K562 (cell line): ENCODE results near the gene SEBOX. TPM values are rescaled to one million over a fixed set of nuclear protein-coding genes. Genes with fewer than 3 reads are reported as not detected.

ENCODE experiments used
- ATAC-seq: fragments of 200-7000 bp; cut with Tn5 transposase; 3 replicates; pipeline ENCODE4 v1.9.1; 2020; ENCODE audit warnings: moderate library complexity
- BruUV-seq: library from RNA; stranded (reverse); fragments of 400-500 nt; replicated peaks from 2 replicates; lab custom pipeline; 2021; lab: Mats Ljungman, UMichigan
- CTCF ChIA-PET: fragments of 300-600 bp; formaldehyde crosslinking; extraction: SDS; loops from one replicate; lab custom pipeline; 2021; ENCODE audit warnings: low intra/inter-chr PET ratio; lab: Yijun Ruan, JAX
- POLR2A ChIA-PET: fragments of 300-600, 350-650 bp; sonication (Branson Sonifier 250); formaldehyde crosslinking; extraction: SDS; loops from one replicate; lab custom pipeline; 2021; ENCODE audit warnings: antibody characterized with exemption, inconsistent platforms; lab: Yijun Ruan, JAX
- DNase-seq, 4 experiments: peaks; one replicate each; pipeline versions ENCODE4 v3.0.0 to v3.0.0-alpha.2; 2011 to 2018; ENCODE audit warnings: low spot score in 3 of 4, mixed read lengths in 3 of 4; ENCODE audit errors: extremely low read depth in 1 of 4
- FAIRE-seq: peaks from 2 replicates; lab custom pipeline; 2011; peaks lifted over from hg19 to GRCh38; lab: Jason Lieb, UNC
- H2AFZ ChIP-seq: 2 replicates; pipeline ENCODE4 v1.6.0; 2011; ENCODE audit warnings: low read depth, low read length, control low read depth, inconsistent platforms
- H3K27ac ChIP-seq: fragments of 200-600 bp; 3 replicates; pipeline ENCODE4 v1.8.0; 2011; ENCODE audit warnings: low read depth, mild to moderate bottlenecking, control low read depth, inconsistent platforms, low read length, moderate library complexity, mixed read lengths; ENCODE audit errors: extremely low read depth
- H3K27me3 ChIP-seq, 2 experiments: fragments of 300-600 bp in 1 of 2; 2 replicates in 1 of 2; 3 replicates in 1 of 2; pipeline versions ENCODE4 v1.6.0 to v1.8.0; 2011; ENCODE audit warnings: inconsistent platforms in 2 of 2, low read length in 2 of 2, mild to moderate bottlenecking in 1 of 2, mixed read lengths in 1 of 2, moderate library complexity in 1 of 2; ENCODE audit not compliant: control insufficient read depth in 2 of 2, insufficient read depth in 2 of 2
- H3K36me3 ChIP-seq: fragments of 300-600 bp; 3 replicates; pipeline ENCODE4 v1.8.0; 2011; ENCODE audit warnings: mild to moderate bottlenecking, low read length, inconsistent platforms; ENCODE audit not compliant: control insufficient read depth, insufficient read depth
- H3K4me1 ChIP-seq, 2 experiments: fragments of 200-600 bp in 1 of 2; replicated peaks in 1 of 2; 2 replicates in 1 of 2; 3 replicates in 1 of 2; pipeline versions ENCODE4 v1.5.1 to v1.8.0; 2011; ENCODE audit warnings: inconsistent platforms in 2 of 2, low read length in 2 of 2, mild to moderate bottlenecking in 1 of 2, mixed read lengths in 1 of 2, moderate library complexity in 1 of 2; ENCODE audit not compliant: control insufficient read depth in 2 of 2, insufficient read depth in 2 of 2
- H3K4me2 ChIP-seq: 2 replicates; pipeline ENCODE4 v1.6.1; 2011; ENCODE audit warnings: low read length, control low read depth, inconsistent platforms, mixed read lengths; ENCODE audit not compliant: insufficient read depth
- H3K4me3 ChIP-seq: fragments of 200-600 bp; sonication (generic), shearing (Covaris generic); 2 replicates; pipeline ENCODE4 v1.5.1; 2016; ENCODE audit warnings: control low read depth, inconsistent platforms
- H3K79me2 ChIP-seq: fragments of 200-600 bp; 3 replicates; pipeline ENCODE4 v1.8.0; 2011; ENCODE audit warnings: low read length, inconsistent platforms; ENCODE audit not compliant: control insufficient read depth, insufficient read depth
- H3K9ac ChIP-seq, 2 experiments: 2 replicates each; pipeline versions ENCODE4 v1.6.0 to v1.6.1; 2011; ENCODE audit warnings: low read depth in 2 of 2, low read length in 2 of 2, control low read depth in 1 of 2, inconsistent platforms in 1 of 2, mild to moderate bottlenecking in 1 of 2, mixed read lengths in 1 of 2; ENCODE audit not compliant: insufficient read depth in 1 of 2
- H3K9me1 ChIP-seq: one replicate; pipeline ENCODE4 v1.6.0; 2011; ENCODE audit warnings: inconsistent platforms, mild to moderate bottlenecking, low read length, moderate library complexity; ENCODE audit not compliant: control insufficient read depth, insufficient read depth
- H3K9me3 ChIP-seq: replicated peaks from 2 replicates; pipeline ENCODE4 v1.5.1; 2011; ENCODE audit warnings: low read depth, low read length, inconsistent platforms; ENCODE audit not compliant: control insufficient read depth, insufficient read depth
- H4K20me1 ChIP-seq: replicated peaks from 2 replicates; pipeline ENCODE4 v1.6.1; 2011; ENCODE audit warnings: low read length, inconsistent platforms, mixed read lengths; ENCODE audit not compliant: control insufficient read depth, insufficient read depth
- MCM2 ChIP-seq: fragments of 450-650 bp; IDR thresholded peaks from 2 replicates; pipeline ENCODE4 v1.6.1; 2017; ENCODE audit warnings: low read depth, mild to moderate bottlenecking
- NR2C1 ChIP-seq, 2 experiments: fragments of 450-650 bp; IDR thresholded peaks; 2 replicates each; pipeline ENCODE4 v1.6.1; 2017; ENCODE audit warnings: mild to moderate bottlenecking in 2 of 2, antibody characterized with exemption in 1 of 2, inconsistent platforms in 1 of 2, missing compliant biosample characterization in 1 of 2, missing genetic modification characterization in 1 of 2
- TCF7L2 ChIP-seq: fragments of 150-350 bp; IDR thresholded peaks from 2 replicates; pipeline ENCODE4 v1.6.1; 2016; ENCODE audit warnings: low read depth, mild to moderate bottlenecking, low read length, moderate library complexity
- ZBTB43 ChIP-seq: sonication (generic); formaldehyde crosslinking; IDR thresholded peaks from 2 replicates; pipeline ENCODE4 v1.8.0; 2023; ENCODE audit warnings: mild to moderate bottlenecking, missing genetic modification reagents
- WGBS: fragments of 100-300 bp; shearing (Covaris generic); methylation state at CpG from one replicate; pipeline ENCODE4 v1.1.6; 2016; ENCODE audit warnings: low coverage, mixed read lengths; ENCODE audit not compliant: insufficient coverage; ENCODE audit errors: missing lambda C conversion rate; 5-methylcytosine and 5-hydroxymethylcytosine counted together
- in situ Hi-C: fragments of 300-500 bp; cut with MboI; formaldehyde crosslinking; loops from 4 replicates; pipeline ENCODE4 v1.15.0; 2018; ENCODE audit warnings: inconsistent platforms, mixed read lengths
- intact Hi-C: fragments of 100-400 bp; cut with micrococcal nuclease; formaldehyde crosslinking; loops from 2 replicates; pipeline ENCODE4 v1.14.2; 2022
- polyA plus RNA-seq, 8 experiments: library from polyadenylated mRNA; depleted of rRNA in 4 of 8; stranded (reverse) in 5 of 8; unstranded in 3 of 8; fragments of >200 nt; fragmentation: Nextera tagmentation in 2 of 8; fragmentation: Illumina TruSeq in 1 of 8; extraction: Ambion mirVana in 2 of 8; extraction: Trizol in 1 of 8; gene quantifications; 2 replicates each; pipeline versions ENCODE4 v1.2.1 to v1.2.3, GENCODE V29; 2011 to 2014; ENCODE audit warnings: inconsistent platforms in 1 of 8, missing spikeins in 1 of 8
- total RNA-seq, 7 experiments: library from RNA; depleted of rRNA in 6 of 7; stranded (reverse); fragments of >200 nt in 6 of 7; fragmentation: Illumina TruSeq in 2 of 7; extraction: Trizol in 2 of 7; gene quantifications; 2 replicates each; pipeline versions ENCODE4 v1.2.1 to v1.2.3, GENCODE V29; 2011 to 2021; ENCODE audit warnings: low replicate concordance in 1 of 7
- TF ChIP-seq, protein P1 (sequence below): IDR thresholded peaks from 2 replicates; pipeline ENCODE4 v1.6.1; 2012; ENCODE audit warnings: low read depth, low read length, improper control_type of control experiment, borderline replicate concordance

SEBOX gene
- total and polyA plus RNA-seq, 9 of the 15 experiments (the other 6 are each of a cell fraction or from before 2014, with no cell fraction given): not detected

DNA sequence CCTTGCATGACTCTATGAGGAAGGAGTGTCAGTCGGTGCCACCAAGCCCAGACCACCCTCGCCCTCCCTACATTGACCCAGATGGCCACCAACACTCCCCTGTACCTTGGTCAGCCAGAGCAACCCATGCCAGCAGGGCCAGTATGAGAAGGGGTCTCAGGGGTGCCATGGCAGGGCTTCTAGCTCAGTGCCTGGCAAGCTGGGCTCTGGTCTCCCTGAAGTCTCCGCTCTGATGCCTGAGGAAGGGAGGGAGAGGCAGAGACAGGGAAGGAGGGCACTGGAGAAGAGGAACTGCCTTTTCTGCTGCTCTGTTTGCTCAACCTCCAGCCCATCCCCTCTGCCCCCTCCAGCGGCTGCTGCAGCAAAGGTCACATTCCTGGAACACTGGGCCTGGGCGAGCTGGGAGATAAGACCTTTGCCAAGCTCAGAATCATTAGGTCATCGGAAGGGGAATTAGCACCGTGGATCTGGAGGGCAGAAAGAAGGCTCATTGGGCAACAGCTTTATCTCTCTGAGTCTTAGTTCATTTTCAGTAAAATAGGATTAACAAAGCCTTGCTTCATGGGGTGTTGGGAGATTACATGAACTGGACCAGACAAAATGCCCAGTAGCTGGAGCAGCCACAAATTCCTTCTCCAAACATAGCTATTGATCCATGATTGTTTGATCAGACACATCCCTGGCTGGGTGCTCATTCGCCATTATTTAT, 5.2 kb upstream of the SEBOX start, which contains the start of gene VTN (continued):
- TF ChIP-seq, protein P1, sequence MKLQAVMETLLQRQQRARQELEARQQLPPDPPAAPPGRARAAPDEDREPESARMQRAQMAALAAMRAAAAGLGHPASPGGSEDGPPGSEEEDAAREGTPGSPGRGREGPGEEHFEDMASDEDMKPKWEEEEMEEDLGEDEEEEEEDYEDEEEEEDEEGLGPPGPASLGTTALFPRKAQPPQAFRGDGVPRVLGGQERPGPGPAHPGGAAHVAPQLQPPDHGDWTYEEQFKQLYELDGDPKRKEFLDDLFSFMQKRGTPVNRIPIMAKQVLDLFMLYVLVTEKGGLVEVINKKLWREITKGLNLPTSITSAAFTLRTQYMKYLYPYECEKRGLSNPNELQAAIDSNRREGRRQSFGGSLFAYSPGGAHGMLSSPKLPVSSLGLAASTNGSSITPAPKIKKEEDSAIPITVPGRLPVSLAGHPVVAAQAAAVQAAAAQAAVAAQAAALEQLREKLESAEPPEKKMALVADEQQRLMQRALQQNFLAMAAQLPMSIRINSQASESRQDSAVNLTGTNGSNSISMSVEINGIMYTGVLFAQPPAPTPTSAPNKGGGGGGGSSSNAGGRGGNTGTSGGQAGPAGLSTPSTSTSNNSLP: no peak
- no peak for TF ChIP-seq ZBTB43 (CRISPR knock-in tag)

DNA sequence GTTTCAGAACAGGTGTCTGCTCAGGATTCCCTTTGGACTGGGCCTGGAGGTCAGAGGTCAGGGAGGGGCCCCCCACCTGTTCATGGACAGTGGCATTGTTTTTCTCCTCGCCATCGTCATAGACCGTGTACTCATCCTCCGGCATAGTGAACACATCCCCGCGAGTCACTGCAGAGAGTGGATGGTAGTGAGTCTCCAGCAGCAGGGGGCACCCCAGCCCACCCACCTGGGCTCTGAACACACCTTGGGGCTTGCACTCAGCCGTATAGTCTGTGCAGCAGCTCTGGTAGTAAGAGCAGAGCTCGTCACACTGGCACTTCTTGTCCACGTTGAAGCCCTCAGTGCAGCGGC, 4.7 kb upstream of the SEBOX start:
- no peak overlapping the region for H3K4me2 ChIP-seq

More for the DNA sequence above, 4.7 kb upstream of the SEBOX start:
- ATAC-seq (no peak), DNase-seq (no peak), FAIRE-seq (no peak)
- H3K9ac ChIP-seq: peak overlapping the region in 1 of 2 experiments; percentile 81; a peak in 2 of 4 replicates
- peaks cover 16 to 43% of the 10 kb centered on the region in 2 experiments for H3K4me1 ChIP-seq
- H3K36me3 ChIP-seq: no peaks in the 10 kb centered on the region; the same call in 2 of the 3 replicates
- WGBS: 70% methylated on average over 10 of the region's 10 CpGs
- H2AFZ ChIP-seq: no peak overlapping the region
- H3K9me3 ChIP-seq: no peaks in the 10 kb centered on the region
- CTCF ChIA-PET: interaction anchor here (0.6 kb wide), 1 partner anchor 183 kb away, joined by 5 read pairs; no protein-coding TSS in a partner anchor
- POLR2A ChIA-PET: interaction anchor here (0.6 to 3.4 kb wide), 5 partner anchors 8 to 29 kb away, joined by 3 to 31 read pairs (median 5); partner anchors contain the start of gene POLDIP2
- TF ChIP-seq MCM2: no peak
- peak; percentile 25; the same call in 1 of the 2 replicates for TF ChIP-seq NR2C1 (IDR thresholded peaks at IDR 0.05)
- TF ChIP-seq NR2C1 (tag; IDR thresholded peaks at IDR 0.05): peak; percentile 22; the same call in 1 of the 2 replicates
- TF ChIP-seq TCF7L2: no peak
- H3K79me2 ChIP-seq: no peaks in the 10 kb centered on the region
- intact Hi-C loops: no loop called here
- no peak overlapping the region for H3K4me3 ChIP-seq
- no TSS peak for BruUV-seq
- peaks cover 14% of the 10 kb centered on the region for H4K20me1 ChIP-seq
- peaks cover 0 to 4% of the 10 kb centered on the region in 2 experiments; a peak in 1 of 5 replicates for H3K27me3 ChIP-seq
- H3K27ac ChIP-seq: no peak overlapping the region
- H3K9me1 ChIP-seq: peaks cover 5% of the 10 kb centered on the region
- in situ Hi-C loops: no loop called here
